Kidney tubule cell (primary cell): ENCODE measurements around the gene FARS2.
A peak's percentile ranks its signal among the peaks of the same experiment; 100 is the strongest.

Experiments
- DNase-seq: peaks from one replicate; pipeline ENCODE4 v3.0.0-alpha.2; 2018; ENCODE audit warnings: low spot score

FARS2 gene

DNA sequence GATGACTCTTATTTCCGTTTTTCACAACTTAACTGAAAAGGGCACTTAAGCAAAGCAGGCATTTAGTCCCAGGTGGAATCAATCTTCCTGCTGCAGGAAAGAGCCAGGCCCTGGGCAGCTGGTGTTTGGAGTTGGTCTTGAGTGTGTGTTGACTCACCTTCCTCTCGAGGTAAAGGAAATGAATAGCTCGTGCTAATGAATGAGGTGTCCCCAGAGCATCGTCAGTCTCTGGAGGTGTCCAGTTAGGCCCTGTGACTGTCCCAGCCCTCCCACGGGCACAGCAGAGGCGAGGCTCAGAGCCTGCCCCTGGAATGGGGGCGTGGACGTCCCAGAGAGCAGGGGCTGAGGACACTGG lies 467.7 kb downstream of the FARS2 start:
- peak; percentile 86 for DNase-seq

GRCh38 chr6:5729813-5730517 lies 468.7 kb downstream of the FARS2 start:
- no peak for DNase-seq

GRCh38 chr6:5730585-5731263 lies 469.4 kb downstream of the FARS2 start:
- no peak for DNase-seq

DNA sequence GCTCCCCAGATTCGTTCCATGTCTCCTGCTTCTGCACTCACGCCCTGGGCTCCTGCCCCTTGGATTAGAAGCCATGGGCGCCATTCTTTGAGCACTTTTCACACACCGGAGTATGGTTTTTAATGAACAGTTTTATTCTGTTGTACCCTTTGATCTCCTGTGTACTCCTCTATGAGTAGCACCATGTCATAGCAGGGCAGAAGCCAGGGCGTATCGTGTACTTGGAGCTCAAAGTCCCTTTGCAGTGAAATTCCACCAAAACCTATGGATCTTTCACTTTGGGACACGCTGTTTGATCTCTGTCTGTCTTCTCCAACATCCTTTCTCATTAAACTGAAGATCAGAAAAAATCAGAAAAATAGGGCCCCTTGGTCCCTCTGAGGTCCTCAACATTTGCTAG lies 470.1 kb downstream of the FARS2 start:
- no peak for DNase-seq

GRCh38 chr6:5732496-5732895 lies 471.2 kb downstream of the FARS2 start:
- no peak for DNase-seq

DNA sequence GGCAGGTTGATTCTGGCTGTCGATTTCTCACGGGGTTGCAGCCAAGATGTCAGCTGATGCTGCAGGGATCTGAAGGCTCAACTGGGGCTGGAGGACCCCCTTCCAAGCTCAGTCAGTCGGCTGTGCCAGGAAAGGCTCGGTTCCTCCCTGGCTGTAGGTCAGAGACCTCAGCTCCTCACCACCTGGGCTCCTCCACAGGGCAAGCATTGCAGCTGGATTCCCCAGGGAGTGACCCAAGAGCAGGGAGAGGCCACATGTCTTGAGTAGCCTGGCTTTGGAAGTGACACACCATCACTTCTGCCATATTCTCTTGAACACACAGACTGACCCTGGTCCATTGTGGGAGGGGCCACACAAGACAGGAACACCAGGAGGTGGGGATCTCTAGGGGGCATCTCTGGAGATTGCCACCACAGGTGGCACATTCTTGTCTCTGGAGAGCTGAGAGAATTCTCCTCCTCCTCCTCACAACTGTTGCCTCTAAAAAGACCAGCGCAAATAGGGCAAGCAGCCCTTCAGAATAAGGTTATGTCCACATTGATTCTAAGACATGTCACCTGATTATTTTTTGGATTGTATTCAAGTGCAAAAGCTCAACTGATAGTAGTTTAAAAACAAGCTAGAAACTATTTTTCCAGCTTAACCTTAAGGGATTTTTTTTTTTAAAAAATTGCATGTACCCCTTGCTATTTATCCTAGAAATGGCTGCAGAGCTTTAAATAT lies 474.9 kb downstream of the FARS2 start:
- no peak for DNase-seq

- no peak for DNase-seq
These were observed 476.1 kb downstream of the FARS2 start for GRCh38 chr6:5737460-5737859.

GRCh38 chr6:5738211-5738610 lies 476.9 kb downstream of the FARS2 start:
- no peak for DNase-seq

GRCh38 chr6:5744497-5744896 lies 483.2 kb downstream of the FARS2 start:
- no peak for DNase-seq

GRCh38 chr6:5745081-5745480 lies 483.8 kb downstream of the FARS2 start:
- no peak for DNase-seq

GRCh38 chr6:5746053-5746758 lies 484.9 kb downstream of the FARS2 start:
- no peak for DNase-seq

DNA sequence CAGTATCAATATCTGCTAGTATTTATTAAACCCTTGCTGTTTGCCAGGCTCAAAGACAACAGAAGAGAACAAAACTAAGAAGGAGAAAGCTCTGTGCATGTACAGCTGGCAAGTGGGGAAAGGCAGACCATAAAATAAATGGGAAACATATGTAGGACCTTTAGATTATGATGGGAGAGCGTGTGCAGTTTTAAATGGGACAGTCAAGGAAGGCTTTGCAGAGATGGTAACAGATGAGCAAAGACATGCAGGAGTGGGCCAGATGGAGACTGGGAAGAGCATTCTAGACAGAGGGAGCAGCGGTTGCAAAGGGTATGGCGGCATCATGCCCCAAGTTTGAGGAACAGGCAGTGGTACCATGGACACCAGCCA lies 485.4 kb downstream of the FARS2 start:
- DNase-seq, result no peak

DNA sequence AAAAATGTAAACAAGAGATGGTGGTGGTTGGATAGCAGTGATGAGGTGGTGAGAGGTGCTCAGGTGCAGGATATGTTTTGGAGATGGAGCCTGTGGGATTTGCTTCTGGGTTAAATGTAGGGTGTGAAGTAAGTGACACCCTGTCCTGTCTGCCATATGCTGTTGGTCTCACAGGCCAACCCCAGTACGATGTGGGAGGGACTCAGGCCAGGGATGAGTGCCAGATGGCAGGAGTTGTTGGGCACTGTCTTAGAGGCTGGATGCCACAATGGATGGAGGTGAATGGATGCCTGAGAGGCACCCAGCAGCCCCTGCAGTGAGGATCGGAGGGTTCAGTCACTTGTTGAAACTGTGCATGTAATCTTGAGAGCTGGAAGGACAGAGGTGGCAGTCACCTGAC lies 486.1 kb downstream of the FARS2 start:
- no peak for DNase-seq

DNA sequence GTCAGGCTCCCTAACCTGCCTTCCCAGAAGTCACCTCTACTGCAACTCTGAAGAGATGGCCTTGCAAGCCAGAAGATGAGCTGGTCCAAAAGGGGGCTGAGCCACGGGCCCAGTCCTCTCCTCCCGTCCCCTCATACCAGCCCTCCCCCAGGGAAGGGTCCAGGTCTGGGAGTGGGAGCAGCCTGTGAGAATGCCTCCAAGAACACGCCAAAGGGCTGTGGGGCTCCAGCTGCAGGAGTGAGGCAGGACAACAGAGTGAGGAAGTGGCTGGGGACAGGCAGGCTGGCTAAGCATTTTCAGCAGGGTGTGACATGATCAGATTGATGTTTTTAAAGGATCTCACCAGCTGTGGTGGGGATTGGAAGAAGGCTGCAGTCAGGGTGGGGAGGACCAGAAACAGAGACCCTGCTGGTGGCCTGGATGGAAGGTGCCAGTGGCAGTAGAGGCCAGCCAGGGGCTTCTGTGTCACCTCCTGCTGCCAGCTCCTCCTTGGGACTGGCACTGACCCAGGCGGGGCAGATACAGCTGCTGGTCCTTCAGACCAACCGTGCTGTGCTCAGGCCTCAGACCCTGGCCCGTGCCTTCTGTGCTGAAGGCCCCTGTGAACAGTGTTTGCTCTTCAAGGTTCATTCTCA lies 487.8 kb downstream of the FARS2 start:
- no peak for DNase-seq

DNA sequence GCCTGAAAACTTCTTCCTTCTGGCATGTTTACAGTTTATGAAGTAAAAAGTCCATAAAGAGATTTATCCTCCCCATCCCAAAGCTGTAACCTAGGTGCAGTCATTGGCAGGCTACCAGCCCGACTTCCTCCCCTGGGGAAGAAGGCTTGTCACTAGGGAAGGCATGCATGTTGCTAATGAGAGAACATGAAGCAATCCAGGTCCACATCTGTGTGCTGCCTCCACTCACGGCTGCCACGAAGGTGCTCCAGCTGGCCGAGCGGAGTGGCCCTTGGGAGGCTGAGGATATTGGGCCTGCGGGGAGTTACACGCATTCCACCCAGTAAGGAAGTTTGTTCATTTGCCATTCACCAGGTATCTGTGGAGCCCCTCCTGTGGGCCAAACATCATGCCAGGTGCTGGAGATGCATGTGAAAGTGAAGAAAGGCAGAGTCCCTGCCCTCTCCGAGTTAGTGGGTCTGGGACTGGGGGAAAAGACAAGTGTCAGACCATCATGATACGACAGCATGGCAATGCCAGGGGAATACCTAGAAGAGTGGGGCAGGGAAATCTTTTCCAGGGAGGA lies 488.4 kb downstream of the FARS2 start:
- DNase-seq, result no peak

GRCh38 chr6:5751525-5752390 lies 490.4 kb downstream of the FARS2 start:
- DNase-seq, result no peak

GRCh38 chr6:5752391-5752680 lies 491.0 kb downstream of the FARS2 start:
- peak; percentile 54 for DNase-seq

DNA sequence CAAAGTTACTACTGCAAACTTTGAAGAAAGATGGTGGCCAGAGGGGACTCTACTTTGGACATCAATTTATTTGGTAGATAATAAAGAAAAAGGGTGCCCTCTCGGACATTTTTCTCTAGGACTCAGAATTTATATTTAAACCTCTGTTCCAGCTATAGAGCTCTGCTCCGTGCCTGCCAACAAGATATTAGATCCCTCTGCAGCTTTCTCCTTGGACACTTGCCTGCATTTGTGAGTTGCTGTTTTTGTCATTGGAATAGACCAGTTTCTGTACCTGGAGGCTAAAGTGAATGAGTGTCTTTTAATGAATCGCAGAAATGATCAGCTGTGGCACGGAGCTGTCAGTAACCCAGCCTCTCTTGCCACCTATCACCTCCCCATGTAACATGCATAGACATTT lies 491.9 kb downstream of the FARS2 start:
- no peak for DNase-seq

- no peak for DNase-seq
These were observed 493.6 kb downstream of the FARS2 start for GRCh38 chr6:5754904-5755303.

- no peak for DNase-seq
These were observed 498.3 kb downstream of the FARS2 start for GRCh38 chr6:5759571-5759970.

DNA sequence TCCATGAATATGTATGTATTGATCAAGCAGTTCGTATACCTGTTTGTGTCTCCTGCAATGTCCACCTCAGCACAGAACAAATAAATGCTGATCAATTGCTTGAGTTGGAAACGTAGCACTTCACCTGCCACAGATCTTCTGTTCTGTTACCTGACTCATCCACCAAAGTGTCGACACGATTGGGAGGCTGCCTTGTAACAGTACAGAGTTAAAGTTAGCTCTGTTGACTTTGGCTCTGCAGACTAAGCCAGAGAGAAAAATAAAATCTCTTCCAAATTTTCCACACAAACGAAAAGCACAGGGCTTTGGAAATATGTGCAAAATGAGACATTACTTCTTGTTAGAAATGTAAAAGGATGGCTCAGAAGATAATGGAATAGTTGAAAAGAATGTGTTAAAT lies 500.1 kb downstream of the FARS2 start:
- no peak for DNase-seq
